Spleen (tissue), 11 donors: ENCODE data around the gene EFCAB5. TPM values are rescaled to one million over a fixed set of nuclear protein-coding genes. Genes with fewer than 3 reads are reported as not detected.

Source experiments
- DNase-seq: peaks from one replicate; pipeline ENCODE4 v3.0.0-alpha.2; 2020
- H3K27ac ChIP-seq, 8 donors: fragments of 200-600 bp; sonication (generic) in 7 of 8; 1 replicate in 4 of 8; 2 replicates in 4 of 8; pipeline versions ENCODE4 v1.5.0 to v1.8.0; 2016 to 2021; ENCODE audit warnings: inconsistent platforms in 4 of 8, mild to moderate bottlenecking in 4 of 8, moderate library complexity in 1 of 8
- H3K27me3 ChIP-seq, 7 donors: fragments of 200-600 bp; sonication (generic) in 6 of 7; replicated peaks in 1 of 7; 1 replicate in 4 of 7; 2 replicates in 3 of 7; pipeline versions ENCODE4 v1.5.0 to v1.8.0; 2016 to 2021; ENCODE audit warnings: inconsistent platforms in 3 of 7, mild to moderate bottlenecking in 1 of 7
- H3K36me3 ChIP-seq, 6 donors: fragments of 200-600 bp; sonication (generic) in 5 of 6; 1 replicate in 4 of 6; 2 replicates in 2 of 6; pipeline versions ENCODE4 v1.5.0 to v1.8.0; 2016 to 2021; ENCODE audit warnings: inconsistent platforms in 2 of 6
- H3K4me1 ChIP-seq, 6 donors: fragments of 200-600 bp; sonication (generic) in 5 of 6; 1 replicate in 3 of 6; 2 replicates in 3 of 6; pipeline versions ENCODE4 v1.5.0 to v1.8.0; 2016 to 2021; ENCODE audit warnings: inconsistent platforms in 3 of 6
- H3K4me3 ChIP-seq, 8 donors: fragments of 200-600 bp; sonication (generic) in 7 of 8; 1 replicate in 4 of 8; 2 replicates in 4 of 8; pipeline versions ENCODE4 v1.5.0 to v1.8.0; 2016 to 2021; ENCODE audit warnings: inconsistent platforms in 4 of 8, mild to moderate bottlenecking in 4 of 8, moderate library complexity in 2 of 8
- H3K9me3 ChIP-seq, 8 donors: fragments of 200-600 bp; sonication (generic) in 7 of 8; 1 replicate in 4 of 8; 2 replicates in 4 of 8; pipeline versions ENCODE4 v1.5.0 to v1.8.0; 2016 to 2021; ENCODE audit warnings: inconsistent platforms in 4 of 8
- POLR2A ChIP-seq, 3 donors: fragments of 450-650 bp; IDR thresholded peaks; one replicate each; pipeline ENCODE4 v1.5.1; 2017; ENCODE audit warnings: antibody characterized with exemption in 3 of 3, mild to moderate bottlenecking in 1 of 3
- POLR2AphosphoS5 ChIP-seq, 3 donors: sonication (generic); formaldehyde crosslinking; IDR thresholded peaks; one replicate each; pipeline ENCODE4 v1.5.1; 2017; ENCODE audit warnings: antibody characterized with exemption in 3 of 3
- WGBS, 5 donors: extraction: QIAGEN DNeasy Blood & Tissue Kit in 3 of 5; methylation state at CpG; one replicate each; pipeline versions ENCODE4 v1.1.5 to v1.1.7; 2013 to 2018; 5-methylcytosine and 5-hydroxymethylcytosine counted together
- intact Hi-C: fragments of 100-400 bp; cut with DNase I; formaldehyde crosslinking; loops from one replicate; pipeline ENCODE4 v1.15.0; 2023; ENCODE audit warnings: low total_unique reads
- polyA plus RNA-seq, 3 donors: library from polyadenylated mRNA; stranded (reverse); fragments of 200-250 nt; gene quantifications; one replicate each; pipeline ENCODE4 v1.2.1, GENCODE V29; 2013
- total RNA-seq, 7 donors: library from RNA; depleted of rRNA in 3 of 7; stranded (reverse); fragments of >200 nt in 3 of 7; fragmentation: NEBNext Ultra II Directional in 4 of 7; extraction: Animal tissue kit (Norgen Biotek cat#: 25700) in 4 of 7; gene quantifications; one replicate each; pipeline versions ENCODE4 v1.1.0 to v1.2.1, GENCODE V29; 2016 to 2021
- TF ChIP-seq, protein P1 (sequence below), 11 experiments: fragments of 200-600 bp in 7 of 11; fragments of 450-650 bp in 4 of 11; sonication (generic) in 4 of 11; IDR thresholded peaks in 8 of 11; conservative IDR thresholded peaks in 3 of 11; 1 replicate in 7 of 11; 2 replicates in 4 of 11; pipeline versions ENCODE4 v1.4.0 to v1.8.0; 2016 to 2021; ENCODE audit warnings: antibody characterized with exemption in 11 of 11, inconsistent platforms in 4 of 11, mild to moderate bottlenecking in 1 of 11
- donor health status: healthy with polysubstance abuse.
- donor health status: DM: no; HTN: no; CAD: no; lungs with moderate emphysema.
- donor health status: DM: no; HTN: no; CAD: no.
- donor health status: Bipolar disorder and iron deficiency.
- donor health status: healthy.
- donor health status: DM: no; HTN: no; CAD: no.
- donor health status: DM: yes; HTN: yes; CAD: no.

Gene EFCAB5
- total and polyA plus RNA-seq, 10 donors, result 0.10 to 3.2 (median 0.89) TPM; not detected in 1

DNA sequence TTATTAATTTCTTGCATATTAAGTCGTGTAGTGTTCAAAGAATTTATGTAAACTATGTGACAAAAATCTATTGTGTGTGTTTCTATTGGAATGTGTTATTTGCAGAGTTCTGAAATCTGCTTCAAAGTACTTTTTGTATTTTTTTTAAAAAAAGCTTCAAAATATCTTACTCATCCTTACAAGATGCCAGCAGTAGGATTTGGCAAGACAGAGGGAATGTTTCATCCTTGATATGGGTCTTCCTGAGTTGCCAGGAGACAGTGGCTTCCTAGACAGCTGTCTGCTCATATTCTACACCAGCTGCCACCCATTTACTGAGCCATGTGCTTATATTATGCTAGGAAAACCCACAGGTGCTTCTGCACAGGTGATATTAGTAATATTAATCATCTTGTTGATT is 36.4 kb downstream of the EFCAB5 start:
- no peak for DNase-seq
- no peaks in the 10 kb centered on the region for H3K27me3 ChIP-seq
- WGBS, 5 donors, result 67 to 85% (median 71%) methylated on average over 1 of the region's 1 CpG
- intact Hi-C loops, result no loop called here
- no peaks in the 10 kb centered on the region for H3K9me3 ChIP-seq
- H3K36me3 ChIP-seq, result no peaks in the 10 kb centered on the region
- H3K27ac ChIP-seq, result no peak overlapping the region
- H3K4me3 ChIP-seq, result no peak overlapping the region
- no peak for TF ChIP-seq POLR2AphosphoS5 (IDR thresholded peaks at IDR 0.05)
- no peaks in the 10 kb centered on the region for H3K4me1 ChIP-seq

GRCh38 chr17:29980261-29980660 is 38.8 kb downstream of the EFCAB5 start:
- 76 to 95% (median 89%) methylated on average over 1 of the region's 1 CpG for WGBS, 5 donors
- H3K36me3 ChIP-seq, result no peaks in the 10 kb centered on the region
- no peaks in the 10 kb centered on the region for H3K4me1 ChIP-seq
- peaks cover 0 to 7% (median 4%) of the 10 kb centered on the region in 8 donors for H3K9me3 ChIP-seq
- no peak overlapping the region for H3K4me3 ChIP-seq
- no peak overlapping the region for H3K27ac ChIP-seq
- TF ChIP-seq POLR2AphosphoS5 (IDR thresholded peaks at IDR 0.05), result no peak
- TF ChIP-seq POLR2A (IDR thresholded peaks at IDR 0.05), result no peak
- TF ChIP-seq, protein P1, sequence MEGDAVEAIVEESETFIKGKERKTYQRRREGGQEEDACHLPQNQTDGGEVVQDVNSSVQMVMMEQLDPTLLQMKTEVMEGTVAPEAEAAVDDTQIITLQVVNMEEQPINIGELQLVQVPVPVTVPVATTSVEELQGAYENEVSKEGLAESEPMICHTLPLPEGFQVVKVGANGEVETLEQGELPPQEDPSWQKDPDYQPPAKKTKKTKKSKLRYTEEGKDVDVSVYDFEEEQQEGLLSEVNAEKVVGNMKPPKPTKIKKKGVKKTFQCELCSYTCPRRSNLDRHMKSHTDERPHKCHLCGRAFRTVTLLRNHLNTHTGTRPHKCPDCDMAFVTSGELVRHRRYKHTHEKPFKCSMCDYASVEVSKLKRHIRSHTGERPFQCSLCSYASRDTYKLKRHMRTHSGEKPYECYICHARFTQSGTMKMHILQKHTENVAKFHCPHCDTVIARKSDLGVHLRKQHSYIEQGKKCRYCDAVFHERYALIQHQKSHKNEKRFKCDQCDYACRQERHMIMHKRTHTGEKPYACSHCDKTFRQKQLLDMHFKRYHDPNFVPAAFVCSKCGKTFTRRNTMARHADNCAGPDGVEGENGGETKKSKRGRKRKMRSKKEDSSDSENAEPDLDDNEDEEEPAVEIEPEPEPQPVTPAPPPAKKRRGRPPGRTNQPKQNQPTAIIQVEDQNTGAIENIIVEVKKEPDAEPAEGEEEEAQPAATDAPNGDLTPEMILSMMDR (IDR thresholded peaks at IDR 0.05 in 8 of 11, conservative IDR thresholded peaks at IDR 0.05 in 3 of 11), result no peak
- H3K27me3 ChIP-seq, result no peaks in the 10 kb centered on the region
- intact Hi-C loops, result no loop called here
- DNase-seq, result no peak

GRCh38 chr17:29982991-29983653 is 41.7 kb downstream of the EFCAB5 start:
- WGBS, 5 donors, result 84 to 93% (median 87%) methylated on average over 1 of the region's 1 CpG
- TF ChIP-seq POLR2AphosphoS5 (IDR thresholded peaks at IDR 0.05) (no peak), POLR2A (IDR thresholded peaks at IDR 0.05) (no peak)
- TF ChIP-seq, protein P1 (IDR thresholded peaks at IDR 0.05 in 8 of 11, conservative IDR thresholded peaks at IDR 0.05 in 3 of 11), result no peak
- H3K27me3 ChIP-seq, result no peaks in the 10 kb centered on the region
- intact Hi-C loops, result no loop called here
- DNase-seq, result no peak
- peaks cover 0 to 14% (median 12%) of the 10 kb centered on the region in 8 donors for H3K9me3 ChIP-seq
- no peak overlapping the region for H3K4me3 ChIP-seq
- H3K27ac ChIP-seq, result no peak overlapping the region
- H3K4me1 ChIP-seq, result no peaks in the 10 kb centered on the region
- H3K36me3 ChIP-seq, result no peaks in the 10 kb centered on the region

DNA sequence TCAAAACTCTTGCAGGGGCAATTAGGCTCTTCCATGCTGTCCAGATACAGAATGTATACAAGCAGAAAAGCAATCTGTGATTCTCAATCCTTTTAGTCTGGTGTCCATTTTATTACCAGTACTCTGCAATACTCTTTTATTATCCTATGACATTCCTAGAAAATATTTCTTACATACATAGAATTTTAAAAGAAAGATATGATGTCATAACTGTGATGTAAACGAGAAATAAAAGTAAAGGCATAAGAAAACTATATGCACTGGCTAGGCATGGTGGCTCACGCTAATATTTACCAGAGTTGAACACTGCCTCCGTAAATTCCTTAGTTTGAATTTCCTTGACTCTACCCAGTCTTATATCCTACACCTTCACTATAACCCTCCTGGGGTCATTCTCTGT is 55.0 kb downstream of the EFCAB5 start:
- H3K27me3 ChIP-seq, result no peaks in the 10 kb centered on the region
- no peaks in the 10 kb centered on the region for H3K36me3 ChIP-seq
- intact Hi-C loops, result no loop called here
- no peak for DNase-seq
- 89 to 98% (median 91%) methylated on average over 3 of the region's 3 CpGs for WGBS, 5 donors
- H3K4me3 ChIP-seq, result no peak overlapping the region
- H3K27ac ChIP-seq, result no peak overlapping the region
- peaks cover 0 to 8% (median 0%) of the 10 kb centered on the region in 6 donors for H3K4me1 ChIP-seq
- peaks cover 0 to 17% (median 11%) of the 10 kb centered on the region in 8 donors for H3K9me3 ChIP-seq
- TF ChIP-seq, protein P1 (IDR thresholded peaks at IDR 0.05 in 8 of 11, conservative IDR thresholded peaks at IDR 0.05 in 3 of 11), result no peak
- TF ChIP-seq POLR2AphosphoS5 (IDR thresholded peaks at IDR 0.05), result no peak
- TF ChIP-seq POLR2A (IDR thresholded peaks at IDR 0.05), result no peak
